ENCODE data around the gene BRD9. TPM values are rescaled to one million over a fixed set of nuclear protein-coding genes. Genes with fewer than 3 reads are reported as not detected.
"Not testable (repeated sequence)": the region's sequence is repeated elsewhere in the genome, so short reads cannot be mapped to it uniquely, and the experiment has no call there.

Gene BRD9
- total RNA-seq, 4 donors from 2014 or later = 22.3 to 38.5 (median 28.4) TPM

- TF ChIP-seq CTCF (IDR thresholded peaks at IDR 0.05) = no peak
- TF ChIP-seq POLR2A (IDR thresholded peaks at IDR 0.05) = no peak
- no peak for TF ChIP-seq POLR2AphosphoS5 (IDR thresholded peaks at IDR 0.05)
- no peak for TF ChIP-seq EP300 (IDR thresholded peaks at IDR 0.05)
- no peak overlapping the region for H3K4me3 ChIP-seq
- peaks cover 0 to 84% of the 10 kb centered on the region in 2 donors for H3K36me3 ChIP-seq
- no peak for ATAC-seq
- no peaks in the 10 kb centered on the region for H3K4me1 ChIP-seq
- no peaks in the 10 kb centered on the region for H3K9me3 ChIP-seq
- no peak overlapping the region for H3K27ac ChIP-seq
- no peaks in the 10 kb centered on the region for H3K27me3 ChIP-seq
- WGBS, 2 donors (ENCODE audit: low coverage in 1 of 2) = 92 to 94% methylated on average over 6 to 10 of the region's 29 CpGs
These were observed 9.0 kb downstream of the BRD9 start for GRCh38 chr5:883475-884181.

GRCh38 chr5:882253-883183 lies 10.1 kb downstream of the BRD9 start:
- ATAC-seq = no peak

GRCh38 chr5:881551-881935 lies 11.1 kb downstream of the BRD9 start:
- no peak for TF ChIP-seq POLR2A (IDR thresholded peaks at IDR 0.05)
- TF ChIP-seq CTCF (IDR thresholded peaks at IDR 0.05) = no peak
- TF ChIP-seq EP300 (IDR thresholded peaks at IDR 0.05) = no peak
- no peak for TF ChIP-seq POLR2AphosphoS5 (IDR thresholded peaks at IDR 0.05)
- no peaks in the 10 kb centered on the region for H3K9me3 ChIP-seq
- 94 to 95% methylated on average over 4 to 5 of the region's 12 CpGs for WGBS, 2 donors (ENCODE audit: low coverage in 1 of 2)

More at GRCh38 chr5:882253-883183, 10.1 kb downstream of the BRD9 start:
- Histone ChIP-seq H3K27me3 (no peaks in the 10 kb centered on the region), H3K36me3 (peaks cover 0 to 82% of the 10 kb centered on the region in 2 donors), H3K27ac (no peak overlapping the region), H3K9me3 (no peaks in the 10 kb centered on the region), H3K4me3 (no peak overlapping the region), H3K4me1 (no peaks in the 10 kb centered on the region)
- TF ChIP-seq POLR2A (IDR thresholded peaks at IDR 0.05) (no peak), EP300 (IDR thresholded peaks at IDR 0.05) (no peak), POLR2AphosphoS5 (IDR thresholded peaks at IDR 0.05) (no peak), CTCF (IDR thresholded peaks at IDR 0.05) (no peak)
- WGBS, 2 donors (ENCODE audit: low coverage in 1 of 2) = 85 to 90% methylated on average over 5 to 24 of the region's 33 CpGs

GRCh38 chr5:880816-881550 lies 11.6 kb downstream of the BRD9 start:
- no peak for TF ChIP-seq CTCF (IDR thresholded peaks at IDR 0.05)
- TF ChIP-seq POLR2AphosphoS5 (IDR thresholded peaks at IDR 0.05) = no peak
- no peak for TF ChIP-seq EP300 (IDR thresholded peaks at IDR 0.05)
- no peak for TF ChIP-seq POLR2A (IDR thresholded peaks at IDR 0.05)
- no peak overlapping the region for H3K4me3 ChIP-seq
- 88% methylated on average over 9 of the region's 35 CpGs; no CpG with 5 or more reads in 1 of the 2 donors for WGBS, 2 donors (ENCODE audit: low coverage in 1 of 2)
- H3K9me3 ChIP-seq = no peaks in the 10 kb centered on the region
- ATAC-seq = no peak
- peaks cover 0 to 82% of the 10 kb centered on the region in 2 donors for H3K36me3 ChIP-seq
- H3K4me1 ChIP-seq = no peaks in the 10 kb centered on the region
- H3K27me3 ChIP-seq = no peaks in the 10 kb centered on the region
- H3K27ac ChIP-seq = no peak overlapping the region

More at GRCh38 chr5:881551-881935, 11.1 kb downstream of the BRD9 start:
- H3K4me1 ChIP-seq = no peaks in the 10 kb centered on the region
- no peak overlapping the region for H3K4me3 ChIP-seq
- H3K36me3 ChIP-seq = peaks cover 0 to 82% of the 10 kb centered on the region in 2 donors
- ATAC-seq = no peak
- no peaks in the 10 kb centered on the region for H3K27me3 ChIP-seq
- H3K27ac ChIP-seq = no peak overlapping the region

- H3K9me3 ChIP-seq, H3K27ac ChIP-seq, ATAC-seq, H3K4me1 ChIP-seq, H3K4me3 ChIP-seq, H3K27me3 ChIP-seq: not testable (repeated sequence)
- H3K36me3 ChIP-seq = peaks cover 0 to 82% of the 10 kb centered on the region in 2 donors
- WGBS, 2 donors (ENCODE audit: low coverage in 1 of 2) = no CpG with 5 or more reads among the region's 8 CpGs
These were observed 13.9 kb downstream of the BRD9 start for GRCh38 chr5:878677-879076.

All from gastroesophageal sphincter (tissue), 4 donors.